Effector CD4-positive, alpha-beta T cell (primary cell): ENCODE results near the gene PRRT1B. TPM values are rescaled to one million over a fixed set of nuclear protein-coding genes. Genes with fewer than 3 reads are reported as not detected.
"Not testable (repeated sequence)": the region's sequence is repeated elsewhere in the genome, so short reads cannot be mapped to it uniquely, and the experiment has no call there.

ENCODE experiments used
- DNase-seq: peaks from one replicate; pipeline ENCODE4 v3.0.0-alpha.2; 2020
- total RNA-seq: gene quantifications from one replicate; lab custom pipeline; 2026; lab: John Stamatoyannopoulos, UW

PRRT1B gene
- total RNA-seq, result not detected

- DNase-seq, result no peak
Measured at GRCh38 chr9:131545003-131545785, at the start of gene PRRT1B. TSS of gene PRRT1B (plus strand) at chr9:131545523. CDS start at chr9:131545616, 93 bp downstream.

- no peak for DNase-seq
Measured at GRCh38 chr9:131495785-131496184, 49.5 kb upstream of the PRRT1B start.

DNA sequence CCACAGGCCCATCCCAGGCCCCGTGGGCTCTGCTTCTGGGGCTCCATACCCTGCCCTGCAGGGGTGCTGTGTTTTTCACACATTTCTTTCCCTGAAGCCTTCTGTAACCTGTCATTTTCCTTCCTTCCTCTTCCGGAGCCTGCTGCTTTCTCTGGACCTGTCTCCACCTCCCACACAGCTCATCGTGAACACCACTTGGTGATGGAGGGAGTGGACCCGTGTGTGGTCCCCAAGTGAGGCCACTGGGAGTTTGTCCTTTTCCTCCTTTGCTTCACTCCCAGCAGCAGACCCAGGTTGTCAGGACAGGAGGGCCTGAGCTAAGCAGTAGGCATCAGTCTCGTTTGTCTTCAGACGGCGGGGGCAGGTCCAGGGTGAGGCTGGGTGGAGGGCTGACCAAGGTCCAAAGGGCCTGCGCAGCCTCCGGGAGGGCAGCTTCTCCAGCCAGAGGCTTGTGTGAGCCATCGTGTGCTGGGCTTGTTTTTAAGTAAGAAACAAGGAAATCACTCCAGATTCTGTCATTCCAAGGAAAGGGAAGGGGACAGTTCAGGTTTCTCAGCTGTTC, 48.4 kb upstream of the PRRT1B start:
- no peak for DNase-seq

GRCh38 chr9:131499254-131499767, 46.0 kb upstream of the PRRT1B start:
- no peak for DNase-seq

DNA sequence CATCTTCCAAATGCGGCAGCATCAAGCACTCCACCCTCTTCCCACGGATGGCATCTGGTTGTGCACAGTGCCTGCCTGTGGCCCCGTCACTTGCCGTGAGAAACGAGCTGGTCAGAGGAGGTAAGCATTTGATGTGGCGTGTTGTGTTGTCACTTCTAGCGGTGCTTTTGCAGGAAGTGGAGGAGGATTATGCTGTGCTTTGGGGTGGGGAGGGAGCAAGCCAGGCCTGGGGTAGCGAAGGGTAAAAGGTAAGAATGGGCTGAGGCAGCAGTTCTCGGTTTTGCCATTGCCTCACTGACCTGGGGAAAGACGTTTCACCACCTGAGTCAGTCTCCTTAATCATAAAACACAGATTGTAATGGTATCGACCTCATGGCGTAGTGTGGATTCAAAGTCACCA, 44.9 kb upstream of the PRRT1B start:
- DNase-seq, result peak; percentile 59

- DNase-seq, result peak; percentile 34
Measured at GRCh38 chr9:131500939-131501541, 44.3 kb upstream of the PRRT1B start.

GRCh38 chr9:131502781-131503625, 42.3 kb upstream of the PRRT1B start, which contains the start of gene POMT1:
TSS of gene POMT1 (plus strand) at chr9:131502918. CDS start at chr9:131504219, 1,301 bp downstream.
- DNase-seq, result peak; percentile 83

DNA sequence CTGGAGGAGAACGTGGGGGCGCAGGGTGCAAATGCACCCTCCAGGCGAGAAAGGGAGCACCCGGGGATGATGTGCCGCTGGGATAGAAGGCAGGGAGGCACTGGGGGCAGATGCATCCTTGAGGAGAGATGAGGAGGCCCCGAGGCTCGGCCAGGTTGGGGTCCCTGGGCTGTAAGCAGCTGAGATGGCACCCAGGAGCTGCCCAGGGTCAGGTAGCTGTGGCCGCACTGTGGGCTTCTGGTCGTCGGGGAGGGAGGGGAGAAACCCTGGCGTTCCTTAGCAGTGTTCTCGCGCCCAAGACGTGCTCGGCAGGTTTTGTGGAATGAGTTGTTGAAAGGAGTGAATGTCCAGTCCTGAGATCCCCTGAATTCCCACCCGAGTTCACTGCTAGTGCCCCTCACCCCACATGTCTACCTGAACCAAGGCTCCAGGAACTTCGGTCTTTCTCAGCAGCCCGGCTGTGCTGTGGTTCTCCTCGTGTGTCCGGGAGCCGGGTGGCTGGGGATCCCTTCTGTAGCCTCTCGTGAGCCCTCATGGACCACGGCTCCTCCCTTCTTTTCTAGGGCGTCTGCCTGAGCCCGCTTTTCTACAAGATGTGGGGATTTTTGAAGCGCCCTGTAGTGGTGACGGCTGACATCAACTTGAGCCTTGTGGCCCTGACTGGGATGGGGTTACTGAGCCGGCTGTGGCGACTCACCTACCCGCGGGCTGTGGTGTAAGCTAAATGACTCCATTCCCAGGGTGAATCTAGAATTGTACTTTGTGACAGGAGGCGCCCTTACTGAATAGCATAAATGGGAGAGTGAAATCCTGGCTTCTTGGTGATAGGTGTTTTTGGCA, 41.5 kb upstream of the PRRT1B start:
- DNase-seq, result peak; percentile 44

- no peak for DNase-seq
Measured at GRCh38 chr9:131505012-131505411, 40.3 kb upstream of the PRRT1B start.

DNA sequence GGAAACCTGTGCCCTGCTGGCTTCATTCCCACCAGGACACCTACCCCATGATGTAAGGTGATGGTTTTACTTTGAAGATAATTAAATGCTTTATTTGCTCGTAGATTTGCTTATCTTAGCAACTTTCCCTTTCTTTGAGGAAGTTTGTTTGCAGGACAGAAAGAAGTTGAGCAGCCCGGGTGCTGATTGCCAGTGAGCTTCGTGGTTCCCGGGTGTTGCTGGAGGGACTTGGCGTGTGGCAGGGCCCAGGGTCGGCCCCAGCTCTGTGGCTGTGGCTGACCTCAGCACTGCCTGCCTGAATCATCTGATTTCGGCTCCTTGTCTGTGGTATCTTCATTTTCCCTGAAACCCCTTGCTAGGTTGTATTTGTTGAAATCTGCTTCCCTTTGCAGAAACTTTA, 33.9 kb upstream of the PRRT1B start:
- no peak for DNase-seq

- no peak for DNase-seq
Measured at GRCh38 chr9:131511880-131512279, 33.4 kb upstream of the PRRT1B start.

DNA sequence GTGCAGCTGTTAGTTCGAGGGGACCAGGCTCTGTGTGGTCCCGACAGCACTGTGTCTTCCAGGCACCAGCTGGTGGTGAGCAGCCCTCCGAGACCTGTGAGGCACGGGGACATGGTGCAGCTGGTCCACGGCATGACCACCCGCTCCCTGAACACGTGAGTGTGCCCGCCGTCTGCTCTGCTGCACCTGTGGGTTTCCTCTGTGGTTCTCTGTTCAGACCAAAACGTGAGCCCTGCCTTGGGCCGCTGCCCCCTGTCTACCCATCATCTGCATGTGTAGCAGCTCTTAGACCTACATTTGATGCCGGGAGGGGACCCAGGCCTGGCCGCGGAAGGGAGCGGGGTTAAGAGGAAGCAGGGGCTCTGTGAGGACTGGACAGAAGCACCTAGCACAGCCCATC, 32.1 kb upstream of the PRRT1B start:
- no peak for DNase-seq

DNA sequence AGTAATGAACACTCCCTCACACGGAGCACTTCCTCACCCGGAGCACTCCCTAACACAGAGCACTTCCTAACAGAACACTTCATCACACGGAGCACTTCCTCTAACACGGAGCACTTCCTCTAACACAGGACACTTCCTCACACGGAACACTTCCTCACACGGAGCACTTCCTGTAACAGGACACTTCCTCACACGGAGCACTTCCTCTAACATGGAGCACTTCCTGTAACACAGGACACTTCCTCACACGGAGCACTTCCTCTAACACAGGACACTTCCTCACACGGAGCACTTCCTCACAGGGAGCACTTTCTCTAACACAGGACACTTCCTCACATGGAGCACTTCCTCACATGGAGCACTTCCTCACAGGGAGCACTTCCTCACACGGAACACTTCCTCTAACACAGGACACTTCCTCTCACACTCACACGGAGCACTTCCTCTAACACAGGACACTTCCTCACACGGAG, 29.7 kb upstream of the PRRT1B start:
- not testable (repeated sequence) for DNase-seq

DNA sequence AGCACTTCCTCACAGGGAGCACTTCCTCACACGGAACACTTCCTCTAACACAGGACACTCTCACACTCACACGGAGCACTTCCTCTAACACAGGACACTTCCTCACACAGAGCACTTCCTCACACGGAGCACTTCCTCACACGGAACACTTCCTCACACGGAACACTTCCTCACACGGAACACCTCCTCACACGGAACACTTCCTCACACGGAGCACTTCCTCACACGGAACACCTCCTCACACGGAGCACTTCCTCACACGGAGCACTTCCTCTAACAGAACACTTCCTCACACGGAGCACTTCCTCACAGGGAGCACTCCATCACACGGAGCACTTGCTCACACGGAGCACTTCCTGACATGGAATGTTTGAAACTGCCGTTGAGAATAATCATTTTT, 29.2 kb upstream of the PRRT1B start:
- DNase-seq, result no peak

DNA sequence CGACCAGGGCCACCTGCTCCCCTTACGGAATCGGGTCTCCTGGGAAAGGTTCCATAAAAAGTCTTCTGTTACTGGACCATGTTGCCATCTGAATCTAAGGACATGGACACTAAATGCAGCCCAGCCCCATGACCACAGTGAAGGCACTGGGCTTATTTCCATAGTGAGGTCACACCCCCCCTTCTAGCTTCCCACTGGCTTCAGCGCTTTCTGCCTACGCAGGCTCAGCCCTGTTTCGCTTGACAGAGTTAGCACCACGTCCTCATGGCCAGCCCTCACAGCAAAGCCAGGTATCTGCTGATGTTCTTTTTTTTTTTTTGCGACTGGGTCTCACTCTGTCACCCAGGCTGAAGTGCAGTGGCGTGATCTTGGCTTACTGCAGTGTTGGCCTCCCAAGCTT, 28.4 kb upstream of the PRRT1B start:
- DNase-seq, result no peak

DNA sequence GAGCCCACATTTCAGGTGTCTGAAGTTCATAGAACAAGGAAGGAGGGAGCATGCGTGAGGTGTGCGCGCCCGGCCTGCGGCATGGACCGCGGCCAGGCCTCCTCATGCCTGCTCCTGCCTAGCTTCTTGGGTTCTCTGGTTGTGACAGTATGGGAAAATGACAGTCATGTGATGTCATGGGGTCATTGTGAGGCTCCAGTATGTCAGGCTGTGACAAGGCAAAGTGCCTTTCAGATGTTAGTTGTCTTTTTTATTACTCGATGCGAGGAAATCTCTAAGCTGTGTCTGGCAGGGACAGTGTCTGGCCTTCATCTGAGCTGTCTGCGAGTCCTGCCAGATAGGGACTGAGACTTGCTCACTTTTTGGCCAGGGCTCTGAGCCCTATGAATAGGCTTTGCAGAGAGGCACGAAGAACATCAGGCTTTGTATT, 27.5 kb upstream of the PRRT1B start:
- no peak for DNase-seq

- DNase-seq, result no peak
Measured at GRCh38 chr9:131518553-131518952, 26.8 kb upstream of the PRRT1B start.

DNA sequence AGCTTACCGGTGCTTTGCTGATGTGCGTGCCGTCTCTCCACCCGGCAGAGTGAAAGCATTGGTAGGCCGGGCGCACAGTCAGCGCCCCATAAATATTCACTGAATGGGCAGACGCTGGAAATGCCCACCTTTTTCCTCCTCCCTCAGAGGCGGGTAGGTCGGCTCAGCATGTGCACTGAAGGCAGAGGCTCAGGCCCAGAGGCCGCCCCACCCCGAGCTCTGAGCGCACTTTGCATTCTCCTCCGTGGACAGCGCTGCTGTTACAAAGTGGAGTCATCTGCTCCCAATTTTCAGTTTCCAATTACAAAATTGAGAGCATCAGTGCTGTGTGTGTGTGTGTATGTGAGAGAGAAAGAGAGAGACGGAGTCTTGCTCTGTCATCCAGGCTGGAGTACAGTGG, 24.8 kb upstream of the PRRT1B start:
- DNase-seq, result no peak

DNA sequence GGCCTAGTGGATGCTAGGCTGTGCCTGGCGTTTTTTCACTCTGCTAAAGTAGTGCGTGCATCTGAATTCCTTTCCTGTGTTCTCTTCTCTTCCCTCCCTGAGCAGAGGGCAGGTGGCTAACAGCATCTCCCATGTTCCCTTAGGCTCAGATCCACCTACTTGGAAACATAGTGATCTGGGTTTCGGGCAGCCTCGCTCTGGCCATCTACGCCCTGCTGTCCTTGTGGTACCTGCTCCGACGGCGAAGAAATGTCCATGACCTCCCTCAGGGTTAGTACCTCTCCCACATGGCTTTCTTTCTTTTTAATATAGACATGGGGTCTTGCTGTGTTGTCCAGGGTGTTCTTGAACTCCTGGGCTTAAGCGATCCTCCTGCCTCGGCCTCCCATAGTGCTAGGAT, 24.1 kb upstream of the PRRT1B start:
- DNase-seq, result no peak

DNA sequence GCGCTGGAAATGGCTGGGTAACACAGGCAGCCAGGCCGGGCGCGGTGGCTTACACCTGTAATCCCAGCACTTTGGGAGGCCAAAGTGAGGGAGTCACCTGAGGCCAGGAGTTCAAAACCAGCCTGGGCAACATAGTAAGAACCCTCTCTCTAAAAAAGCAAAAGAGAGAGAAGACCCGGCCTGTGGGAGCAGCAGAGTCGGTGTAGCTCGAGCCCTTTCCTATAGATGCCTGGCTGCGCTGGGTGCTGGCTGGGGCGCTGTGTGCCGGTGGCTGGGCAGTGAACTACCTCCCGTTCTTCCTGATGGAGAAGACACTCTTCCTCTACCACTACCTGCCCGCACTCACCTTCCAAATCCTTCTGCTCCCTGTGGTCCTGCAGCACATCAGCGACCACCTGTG, 23.5 kb upstream of the PRRT1B start:
- DNase-seq, result no peak

- no peak for DNase-seq
Measured at GRCh38 chr9:131522257-131523085, 22.9 kb upstream of the PRRT1B start.
